NT2/D1 (cell line): ENCODE results near the gene S1PR1.

ENCODE experiments used
- DNase-seq: peaks from one replicate; pipeline ENCODE4 v3.0.0-alpha.2; 2011; ENCODE audit warnings: low read depth, low spot score
- H3K27me3 ChIP-seq: 2 replicates; pipeline ENCODE4 v1.6.0; 2011; ENCODE audit warnings: mild to moderate bottlenecking; ENCODE audit not compliant: insufficient read length, insufficient read depth
- H3K36me3 ChIP-seq: 2 replicates; pipeline ENCODE4 v1.6.1; 2011; ENCODE audit warnings: mild to moderate bottlenecking, low read length, mixed read lengths; ENCODE audit not compliant: insufficient read depth, insufficient read length
- H3K4me1 ChIP-seq: 2 replicates; pipeline ENCODE4 v1.5.1; 2011; ENCODE audit not compliant: insufficient read depth, insufficient read length
- H3K4me3 ChIP-seq: 2 replicates; pipeline ENCODE4 v1.5.1; 2011; ENCODE audit warnings: low read depth; ENCODE audit not compliant: insufficient read length
- H3K9ac ChIP-seq: 2 replicates; pipeline ENCODE4 v1.6.0; 2011; ENCODE audit warnings: low read depth; ENCODE audit not compliant: insufficient read length
- H3K9me3 ChIP-seq: 2 replicates; pipeline ENCODE4 v1.5.1; 2011; ENCODE audit warnings: mild to moderate bottlenecking, low read length; ENCODE audit not compliant: insufficient read depth
- SUZ12 ChIP-seq: IDR thresholded peaks from 2 replicates; pipeline ENCODE4 v1.6.1; 2011; ENCODE audit not compliant: insufficient read length, insufficient read depth; ENCODE audit errors: extremely low read depth
- YY1 ChIP-seq: IDR thresholded peaks from 2 replicates; pipeline ENCODE4 v1.6.1; 2011; ENCODE audit not compliant: insufficient read length, insufficient read depth
- ZNF274 ChIP-seq: IDR thresholded peaks from 2 replicates; pipeline ENCODE4 v1.6.1; 2011; ENCODE audit warnings: mild to moderate bottlenecking, low read depth, low read length

The S1PR1 gene

GRCh38 chr1:101250656-101251272 lies 13.9 kb downstream of the S1PR1 start:
- no peak overlapping the region for H3K4me3 ChIP-seq
- H3K27me3 ChIP-seq, result no peaks in the 10 kb centered on the region

GRCh38 chr1:101251504-101251903 lies 14.7 kb downstream of the S1PR1 start:
- DNase-seq, result no peak
- no peaks in the 10 kb centered on the region for H3K36me3 ChIP-seq
- H3K9me3 ChIP-seq, result no peaks in the 10 kb centered on the region
- TF ChIP-seq ZNF274, result no peak
- TF ChIP-seq YY1, result no peak
- no peak for TF ChIP-seq SUZ12
- no peak overlapping the region for H3K4me3 ChIP-seq
- H3K27me3 ChIP-seq, result no peaks in the 10 kb centered on the region
- H3K9ac ChIP-seq, result no peak overlapping the region
- no peaks in the 10 kb centered on the region for H3K4me1 ChIP-seq

More at GRCh38 chr1:101250656-101251272, 13.9 kb downstream of the S1PR1 start:
- Histone ChIP-seq H3K9ac (no peak overlapping the region), H3K4me1 (no peaks in the 10 kb centered on the region), H3K36me3 (no peaks in the 10 kb centered on the region), H3K9me3 (no peaks in the 10 kb centered on the region)
- TF ChIP-seq ZNF274 (no peak), SUZ12 (no peak), YY1 (no peak)
- DNase-seq, result no peak

GRCh38 chr1:101253976-101254674 lies 17.3 kb downstream of the S1PR1 start:
- Histone ChIP-seq H3K36me3 (no peaks in the 10 kb centered on the region), H3K9me3 (no peaks in the 10 kb centered on the region), H3K4me1 (peaks cover 5% of the 10 kb centered on the region), H3K9ac (no peak overlapping the region), H3K27me3 (no peaks in the 10 kb centered on the region), H3K4me3 (no peak overlapping the region)
- no peak for DNase-seq
- TF ChIP-seq SUZ12 (no peak), ZNF274 (no peak), YY1 (no peak)

GRCh38 chr1:101257500-101258325 lies 20.9 kb downstream of the S1PR1 start:
- Histone ChIP-seq H3K9ac (no peak overlapping the region), H3K36me3 (no peaks in the 10 kb centered on the region), H3K4me3 (no peak overlapping the region), H3K27me3 (no peaks in the 10 kb centered on the region), H3K9me3 (no peaks in the 10 kb centered on the region), H3K4me1 (peaks cover 5% of the 10 kb centered on the region)
- no peak for TF ChIP-seq YY1
- no peak for TF ChIP-seq ZNF274
- TF ChIP-seq SUZ12, result no peak
- no peak for DNase-seq

GRCh38 chr1:101259744-101260148 lies 22.9 kb downstream of the S1PR1 start:
- no peaks in the 10 kb centered on the region for H3K36me3 ChIP-seq
- no peak for DNase-seq
- TF ChIP-seq SUZ12 (no peak), ZNF274 (no peak), YY1 (no peak)
- no peak overlapping the region for H3K9ac ChIP-seq
- no peak overlapping the region for H3K4me3 ChIP-seq
- H3K9me3 ChIP-seq, result no peaks in the 10 kb centered on the region
- H3K4me1 ChIP-seq, result peaks cover 5% of the 10 kb centered on the region
- no peaks in the 10 kb centered on the region for H3K27me3 ChIP-seq

- no peak for TF ChIP-seq YY1
- H3K9me3 ChIP-seq, result no peaks in the 10 kb centered on the region
- H3K36me3 ChIP-seq, result no peaks in the 10 kb centered on the region
- H3K4me3 ChIP-seq, result no peak overlapping the region
- no peak overlapping the region for H3K9ac ChIP-seq
- peaks cover 5% of the 10 kb centered on the region for H3K4me1 ChIP-seq
- H3K27me3 ChIP-seq, result no peaks in the 10 kb centered on the region
- DNase-seq, result no peak
Observed at GRCh38 chr1:101260556-101261350, 23.9 kb downstream of the S1PR1 start.

GRCh38 chr1:101261623-101262022 lies 24.8 kb downstream of the S1PR1 start:
- Histone ChIP-seq H3K4me1 (peaks cover 5% of the 10 kb centered on the region), H3K9ac (no peak overlapping the region)

More at GRCh38 chr1:101261623-101262022, 24.8 kb downstream of the S1PR1 start:
- TF ChIP-seq SUZ12 (no peak), YY1 (no peak), ZNF274 (no peak)
- no peak for DNase-seq
- Histone ChIP-seq H3K9me3 (no peaks in the 10 kb centered on the region), H3K36me3 (no peaks in the 10 kb centered on the region), H3K27me3 (no peaks in the 10 kb centered on the region), H3K4me3 (no peak overlapping the region)
